Mesothelial cell of epicardium (in vitro differentiated cells): ENCODE measurements around the gene CXCL16. TPM values are rescaled to one million over a fixed set of nuclear protein-coding genes. Genes with fewer than 3 reads are reported as not detected.
"Not testable (repeated sequence)": the region's sequence is repeated elsewhere in the genome, so short reads cannot be mapped to it uniquely, and the experiment has no call there.

Experiments used
- DNase-seq, 2 experiments: peaks; one replicate each; pipeline ENCODE4 v3.0.0; 2021; ENCODE audit warnings: low spot score in 2 of 2; ENCODE audit not compliant: unreplicated experiment in 2 of 2
- H3K27ac Mint-ChIP-seq: 2 replicates; pipeline ENCODE4 v1.8.0; 2021; ENCODE audit warnings: mixed read lengths
- H3K27me3 Mint-ChIP-seq: 2 replicates; pipeline ENCODE4 v1.8.0; 2021; ENCODE audit warnings: low read depth, mixed read lengths
- H3K36me3 Mint-ChIP-seq: 2 replicates; pipeline ENCODE4 v1.8.0; 2021; ENCODE audit warnings: mixed read lengths
- H3K4me1 Mint-ChIP-seq: 2 replicates; pipeline ENCODE4 v1.8.0; 2021; ENCODE audit warnings: mixed read lengths
- H3K4me3 Mint-ChIP-seq: 2 replicates; pipeline ENCODE4 v1.8.0; 2021; ENCODE audit warnings: mild to moderate bottlenecking, moderate library complexity, mixed read lengths
- H3K9me3 Mint-ChIP-seq: 2 replicates; pipeline ENCODE4 v1.8.0; 2021; ENCODE audit warnings: mixed read lengths
- CTCF ChIP-seq: fragments of 200-600 bp; sonication (generic); IDR thresholded peaks from one replicate; pipeline ENCODE4 v1.5.0; 2021; ENCODE audit warnings: antibody characterized with exemption; ENCODE audit not compliant: unreplicated experiment
- total RNA-seq: library from RNA; stranded (reverse); gene quantifications from 3 replicates; pipeline ENCODE4 v1.2.1, GENCODE V29; 2021

Gene CXCL16
- total RNA-seq, 1 donor from 2014 or later, result 8.1 TPM

- H3K9me3 Mint-ChIP-seq, result no peaks in the 10 kb centered on the region
- no peak for DNase-seq
- H3K36me3 Mint-ChIP-seq, result peaks cover 8% of the 10 kb centered on the region
- H3K4me3 Mint-ChIP-seq, result no peak overlapping the region
- H3K27me3 Mint-ChIP-seq, result no peaks in the 10 kb centered on the region
- peak overlapping the region; percentile 1 for H3K27ac Mint-ChIP-seq
- TF ChIP-seq CTCF, result no peak
- peaks cover 25% of the 10 kb centered on the region for H3K4me1 Mint-ChIP-seq
Measured at GRCh38 chr17:4701116-4701515, 38.6 kb downstream of the CXCL16 start.

- DNase-seq, H3K27me3 Mint-ChIP-seq, H3K27ac Mint-ChIP-seq, H3K36me3 Mint-ChIP-seq, H3K9me3 Mint-ChIP-seq, H3K4me3 Mint-ChIP-seq: not testable (repeated sequence)
- peaks cover 21% of the 10 kb centered on the region for H3K4me1 Mint-ChIP-seq
Measured at GRCh38 chr17:4699401-4700056, 40.2 kb downstream of the CXCL16 start.

GRCh38 chr17:4696437-4696805, 43.3 kb downstream of the CXCL16 start:
- no peaks in the 10 kb centered on the region for H3K27me3 Mint-ChIP-seq

GRCh38 chr17:4693416-4693815, 46.3 kb downstream of the CXCL16 start:
- Mint-ChIP-seq H3K27me3 (no peaks in the 10 kb centered on the region), H3K9me3 (peaks cover 11% of the 10 kb centered on the region), H3K36me3 (peaks cover 38% of the 10 kb centered on the region), H3K4me1 (peaks cover 5% of the 10 kb centered on the region), H3K4me3 (no peak overlapping the region), H3K27ac (no peak overlapping the region)
- TF ChIP-seq CTCF, result no peak
- no peak for DNase-seq

More at GRCh38 chr17:4696437-4696805, 43.3 kb downstream of the CXCL16 start:
- Mint-ChIP-seq H3K27ac (no peak overlapping the region), H3K4me3 (no peak overlapping the region), H3K4me1 (peaks cover 7% of the 10 kb centered on the region), H3K36me3 (peaks cover 15% of the 10 kb centered on the region), H3K9me3 (no peaks in the 10 kb centered on the region)
- no peak for DNase-seq
- TF ChIP-seq CTCF, result no peak

- Mint-ChIP-seq H3K27ac (peak overlapping the region; percentile 48), H3K9me3 (peaks cover 14% of the 10 kb centered on the region), H3K4me3 (no peak overlapping the region), H3K27me3 (no peaks in the 10 kb centered on the region), H3K4me1 (peaks cover 5% of the 10 kb centered on the region), H3K36me3 (peaks cover 46% of the 10 kb centered on the region)
- no peak for DNase-seq
- TF ChIP-seq CTCF, result no peak
Measured at GRCh38 chr17:4691686-4692085, 48.0 kb downstream of the CXCL16 start.

GRCh38 chr17:4690745-4691144, 49.0 kb downstream of the CXCL16 start:
- no peak for TF ChIP-seq CTCF
- no peak for DNase-seq
- Mint-ChIP-seq H3K4me3 (no peak overlapping the region), H3K4me1 (peaks cover 5% of the 10 kb centered on the region), H3K27ac (no peak overlapping the region), H3K36me3 (peaks cover 47% of the 10 kb centered on the region), H3K27me3 (no peaks in the 10 kb centered on the region), H3K9me3 (peaks cover 14% of the 10 kb centered on the region)

GRCh38 chr17:4689872-4690271, 49.9 kb downstream of the CXCL16 start:
- Mint-ChIP-seq H3K36me3 (peaks cover 52% of the 10 kb centered on the region), H3K9me3 (peaks cover 14% of the 10 kb centered on the region)
- H3K27ac Mint-ChIP-seq, H3K4me3 Mint-ChIP-seq, H3K4me1 Mint-ChIP-seq, H3K27me3 Mint-ChIP-seq, DNase-seq: not testable (repeated sequence)

GRCh38 chr17:4683739-4684138, 56.0 kb downstream of the CXCL16 start:
- H3K4me3 Mint-ChIP-seq, H3K27me3 Mint-ChIP-seq, H3K4me1 Mint-ChIP-seq, H3K9me3 Mint-ChIP-seq, DNase-seq: not testable (repeated sequence)
- H3K27ac Mint-ChIP-seq, result peak overlapping the region; percentile 2
- H3K36me3 Mint-ChIP-seq, result peaks cover 58% of the 10 kb centered on the region
